ENCODE data around the gene HMOX2. TPM values are rescaled to one million over a fixed set of nuclear protein-coding genes. Genes with fewer than 3 reads are reported as not detected.

Gene HMOX2
- polyA plus RNA-seq, 1 donor (not counting 4 experiments of a cell fraction or from before 2014, with no cell fraction given): 167 TPM

- peaks cover 58% of the 10 kb centered on the region for H3K79me2 ChIP-seq (ENCODE audit: control insufficient read depth, insufficient read depth, low read length)
- peaks cover 3% of the 10 kb centered on the region for H3K4me1 ChIP-seq (ENCODE audit: control insufficient read depth, extremely low read depth, insufficient read depth, low read length)
- H3K9me3 ChIP-seq (ENCODE audit: control insufficient read depth, low read depth, low read length): no peaks in the 10 kb centered on the region
- H3K27ac ChIP-seq (ENCODE audit: control insufficient read depth, insufficient read depth, low read length): no peak overlapping the region
- FAIRE-seq (no peak), DNase-seq (ENCODE audit: low read depth, low spot score) (no peak)
- H3K4me2 ChIP-seq (ENCODE audit: control insufficient read depth, extremely low read depth, insufficient read depth, low read depth, low read length): no peak overlapping the region
- peaks cover 4% of the 10 kb centered on the region for H4K20me1 ChIP-seq (ENCODE audit: control insufficient read depth, extremely low read depth, insufficient read depth, low read length)
- no peak overlapping the region for H3K9ac ChIP-seq (ENCODE audit: control insufficient read depth, extremely low read depth, insufficient read depth, low read length)
- TF ChIP-seq CTCF (optimal IDR thresholded peaks at IDR 0.05 in 1 of 3, IDR thresholded peaks at IDR 0.05 in 1 of 3, conservative IDR thresholded peaks at IDR 0.05 in 1 of 3; ENCODE audit: extremely low read depth in 1 of 3, insufficient read depth in 2 of 3, low read length in 3 of 3) (no peak), EZH2 (IDR thresholded peaks at IDR 0.05; ENCODE audit: low read length) (no peak)
- H3K36me3 ChIP-seq (ENCODE audit: control insufficient read depth in 2 of 2, extremely low read depth in 1 of 2, insufficient read depth in 2 of 2, low read length in 2 of 2): peaks cover 20 to 35% of the 10 kb centered on the region in 2 experiments
- H3K4me3 ChIP-seq (ENCODE audit: control insufficient read depth in 2 of 3, extremely low read depth in 1 of 3, insufficient read depth in 2 of 3, low read depth in 1 of 3, low read length in 3 of 3): no peak overlapping the region
- H3K27me3 ChIP-seq (ENCODE audit: control insufficient read depth, extremely low read depth, insufficient read depth, low read length): no peaks in the 10 kb centered on the region
- dilution Hi-C loops (cut with MboI; ENCODE audit: extremely low pct_ligation_motif_present, low sequenced_read_pairs): no loop called here
- no peak overlapping the region for H2AFZ ChIP-seq (ENCODE audit: control insufficient read depth, low read length)
- no peaks in the 10 kb centered on the region for H3K9me1 ChIP-seq (ENCODE audit: control insufficient read depth, extremely low read depth, insufficient read depth, low read length)
Observed at GRCh38 chr16:4433228-4433627, 43.0 kb upstream of the HMOX2 start.

- no peak for TF ChIP-seq EZH2 (IDR thresholded peaks at IDR 0.05; ENCODE audit: low read length)
- no peak for TF ChIP-seq CTCF (optimal IDR thresholded peaks at IDR 0.05 in 1 of 3, IDR thresholded peaks at IDR 0.05 in 1 of 3, conservative IDR thresholded peaks at IDR 0.05 in 1 of 3; ENCODE audit: extremely low read depth in 1 of 3, insufficient read depth in 2 of 3, low read length in 3 of 3)
- Histone ChIP-seq H3K9me3 (ENCODE audit: control insufficient read depth, low read depth, low read length) (no peaks in the 10 kb centered on the region), H3K27ac (ENCODE audit: control insufficient read depth, insufficient read depth, low read length) (no peak overlapping the region), H3K36me3 (ENCODE audit: control insufficient read depth in 2 of 2, extremely low read depth in 1 of 2, insufficient read depth in 2 of 2, low read length in 2 of 2) (peaks cover 20 to 30% of the 10 kb centered on the region in 2 experiments), H3K4me2 (ENCODE audit: control insufficient read depth, extremely low read depth, insufficient read depth, low read depth, low read length) (no peak overlapping the region), H3K79me2 (ENCODE audit: control insufficient read depth, insufficient read depth, low read length) (peaks cover 50% of the 10 kb centered on the region), H4K20me1 (ENCODE audit: control insufficient read depth, extremely low read depth, insufficient read depth, low read length) (peaks cover 4% of the 10 kb centered on the region), H3K27me3 (ENCODE audit: control insufficient read depth, extremely low read depth, insufficient read depth, low read length) (no peaks in the 10 kb centered on the region), H3K9ac (ENCODE audit: control insufficient read depth, extremely low read depth, insufficient read depth, low read length) (no peak overlapping the region), H3K9me1 (ENCODE audit: control insufficient read depth, extremely low read depth, insufficient read depth, low read length) (no peaks in the 10 kb centered on the region), H2AFZ (ENCODE audit: control insufficient read depth, low read length) (no peak overlapping the region), H3K4me1 (ENCODE audit: control insufficient read depth, extremely low read depth, insufficient read depth, low read length) (no peaks in the 10 kb centered on the region), H3K4me3 (ENCODE audit: control insufficient read depth in 2 of 3, extremely low read depth in 1 of 3, insufficient read depth in 2 of 3, low read depth in 1 of 3, low read length in 3 of 3) (no peak overlapping the region)
- dilution Hi-C loops (cut with MboI; ENCODE audit: extremely low pct_ligation_motif_present, low sequenced_read_pairs): no loop called here
- no peak for DNase-seq (ENCODE audit: low read depth, low spot score)
- no peak for FAIRE-seq
Observed at GRCh38 chr16:4433914-4434787, 42.0 kb upstream of the HMOX2 start.
